AG10803 (cell line): ENCODE results near the gene REXO4.

Experiments
- DNase-seq: peaks from one replicate; pipeline ENCODE4 v3.0.0; 2010; ENCODE audit warnings: low read depth
- H3K4me3 ChIP-seq: 2 replicates; pipeline ENCODE4 v1.5.1; 2011; ENCODE audit warnings: mild to moderate bottlenecking, low read length, control low read depth
- CTCF ChIP-seq: conservative IDR thresholded peaks from 2 replicates; pipeline ENCODE4 v1.5.1; 2011; ENCODE audit warnings: mild to moderate bottlenecking, low read length, control low read depth, inconsistent platforms

Gene REXO4

GRCh38 chr9:133421615-133422542 lies 4.1 kb upstream of the REXO4 start, which contains the start of gene ADAMTS13:
ADAMTS13 (plus strand) TSS chr9:133422367; CDS start chr9:133422444, 77 bp downstream.
- DNase-seq = no peak
- no peak within 1 kb of the TSS for H3K4me3 ChIP-seq
- no peak for TF ChIP-seq CTCF

GRCh38 chr9:133420392-133420827 lies 2.6 kb upstream of the REXO4 start:
- no peak overlapping the region for H3K4me3 ChIP-seq
- no peak for DNase-seq
- no peak for TF ChIP-seq CTCF

GRCh38 chr9:133419005-133419404 lies 1.2 kb upstream of the REXO4 start:
- no peak overlapping the region; the same call in 1 of the 2 replicates for H3K4me3 ChIP-seq
- DNase-seq = no peak
- TF ChIP-seq CTCF = no peak

GRCh38 chr9:133415170-133415569 lies 2.6 kb downstream of the REXO4 start:
- TF ChIP-seq CTCF = no peak
- no peak for DNase-seq
- H3K4me3 ChIP-seq = no peak overlapping the region

GRCh38 chr9:133408042-133408441 lies 9.8 kb downstream of the REXO4 start:
- H3K4me3 ChIP-seq = no peak overlapping the region
- no peak for TF ChIP-seq CTCF
- no peak for DNase-seq

GRCh38 chr9:133406480-133407307 lies 11.1 kb downstream of the REXO4 start:
- peak; percentile 87 for TF ChIP-seq CTCF
- no peak overlapping the region for H3K4me3 ChIP-seq
- peak; percentile 67 for DNase-seq
